ENCODE results near the gene PRPF6.
A peak's percentile ranks its signal among the peaks of the same experiment; 100 is the strongest.
"Not testable (repeated sequence)": the region's sequence is repeated elsewhere in the genome, so short reads cannot be mapped to it uniquely, and the experiment has no call there.

PRPF6 gene

DNA sequence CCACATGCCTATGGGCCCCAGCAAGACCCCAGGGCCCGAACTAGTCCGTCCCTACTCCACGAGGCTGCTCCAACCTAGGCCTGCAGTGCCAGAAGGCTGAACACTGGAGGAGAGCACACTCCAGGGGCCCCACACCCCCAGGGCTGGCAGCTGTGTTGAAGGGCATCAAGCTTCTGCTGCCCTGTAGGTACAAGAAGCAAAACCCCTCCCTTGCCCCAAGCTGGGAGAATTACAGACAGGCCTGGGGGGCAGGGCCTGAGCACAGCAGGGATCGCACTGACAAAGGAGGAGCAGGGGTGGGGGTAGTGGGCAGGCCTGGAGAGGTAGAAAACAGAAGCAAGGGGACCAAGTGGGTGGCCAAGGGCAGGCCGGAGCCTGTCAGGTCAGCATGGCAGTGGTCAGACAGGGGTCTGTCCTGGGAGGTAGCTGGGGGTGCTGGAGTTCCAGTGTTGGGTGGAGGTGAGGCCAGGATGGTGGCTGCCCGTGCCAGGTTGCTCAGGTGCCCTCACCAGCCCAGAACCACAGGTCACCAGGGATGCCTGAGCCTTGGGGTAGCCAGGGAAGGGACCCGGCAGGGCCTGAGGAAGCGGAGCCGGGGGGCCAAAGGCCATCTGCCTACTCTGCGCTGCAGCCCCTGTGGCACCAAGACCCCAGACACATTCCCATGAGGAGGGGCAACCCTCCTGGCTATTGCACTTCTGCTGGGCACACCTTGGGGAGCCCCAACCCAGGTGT, 21.8 kb upstream of the PRPF6 start:
- peak overlapping the region; percentile 89 for H3K27ac ChIP-seq
- no peak for TF ChIP-seq ZFX (IDR thresholded peaks at IDR 0.05; ENCODE audit: borderline replicate concordance)
- TF ChIP-seq, protein P1, sequence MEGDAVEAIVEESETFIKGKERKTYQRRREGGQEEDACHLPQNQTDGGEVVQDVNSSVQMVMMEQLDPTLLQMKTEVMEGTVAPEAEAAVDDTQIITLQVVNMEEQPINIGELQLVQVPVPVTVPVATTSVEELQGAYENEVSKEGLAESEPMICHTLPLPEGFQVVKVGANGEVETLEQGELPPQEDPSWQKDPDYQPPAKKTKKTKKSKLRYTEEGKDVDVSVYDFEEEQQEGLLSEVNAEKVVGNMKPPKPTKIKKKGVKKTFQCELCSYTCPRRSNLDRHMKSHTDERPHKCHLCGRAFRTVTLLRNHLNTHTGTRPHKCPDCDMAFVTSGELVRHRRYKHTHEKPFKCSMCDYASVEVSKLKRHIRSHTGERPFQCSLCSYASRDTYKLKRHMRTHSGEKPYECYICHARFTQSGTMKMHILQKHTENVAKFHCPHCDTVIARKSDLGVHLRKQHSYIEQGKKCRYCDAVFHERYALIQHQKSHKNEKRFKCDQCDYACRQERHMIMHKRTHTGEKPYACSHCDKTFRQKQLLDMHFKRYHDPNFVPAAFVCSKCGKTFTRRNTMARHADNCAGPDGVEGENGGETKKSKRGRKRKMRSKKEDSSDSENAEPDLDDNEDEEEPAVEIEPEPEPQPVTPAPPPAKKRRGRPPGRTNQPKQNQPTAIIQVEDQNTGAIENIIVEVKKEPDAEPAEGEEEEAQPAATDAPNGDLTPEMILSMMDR (IDR thresholded peaks at IDR 0.05): no peak

DNA sequence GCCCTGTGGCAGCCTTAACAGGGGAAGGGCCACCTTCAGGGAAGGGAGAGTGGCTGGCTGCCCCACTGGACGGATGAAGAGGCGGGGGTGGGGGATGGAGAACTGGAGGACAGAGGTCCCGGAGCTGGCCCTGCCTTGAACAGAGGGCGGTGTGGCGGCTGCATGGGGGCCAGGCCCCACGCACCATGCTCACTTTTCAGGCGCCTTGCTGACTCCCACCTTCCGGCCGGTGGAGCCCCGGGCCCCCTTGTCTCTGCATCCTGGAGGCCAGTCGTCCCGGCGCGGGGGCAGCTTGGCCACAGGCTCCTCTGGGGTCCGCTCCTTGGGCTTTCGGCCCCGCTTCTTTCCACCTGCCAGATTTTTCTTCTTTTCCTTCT, 21.2 kb upstream of the PRPF6 start:
- H3K27ac ChIP-seq: peak overlapping the region; percentile 89; the same call in 1 of the 2 replicates
- TF ChIP-seq, protein P1 (IDR thresholded peaks at IDR 0.05): no peak
- TF ChIP-seq ZFX (IDR thresholded peaks at IDR 0.05; ENCODE audit: borderline replicate concordance): no peak

DNA sequence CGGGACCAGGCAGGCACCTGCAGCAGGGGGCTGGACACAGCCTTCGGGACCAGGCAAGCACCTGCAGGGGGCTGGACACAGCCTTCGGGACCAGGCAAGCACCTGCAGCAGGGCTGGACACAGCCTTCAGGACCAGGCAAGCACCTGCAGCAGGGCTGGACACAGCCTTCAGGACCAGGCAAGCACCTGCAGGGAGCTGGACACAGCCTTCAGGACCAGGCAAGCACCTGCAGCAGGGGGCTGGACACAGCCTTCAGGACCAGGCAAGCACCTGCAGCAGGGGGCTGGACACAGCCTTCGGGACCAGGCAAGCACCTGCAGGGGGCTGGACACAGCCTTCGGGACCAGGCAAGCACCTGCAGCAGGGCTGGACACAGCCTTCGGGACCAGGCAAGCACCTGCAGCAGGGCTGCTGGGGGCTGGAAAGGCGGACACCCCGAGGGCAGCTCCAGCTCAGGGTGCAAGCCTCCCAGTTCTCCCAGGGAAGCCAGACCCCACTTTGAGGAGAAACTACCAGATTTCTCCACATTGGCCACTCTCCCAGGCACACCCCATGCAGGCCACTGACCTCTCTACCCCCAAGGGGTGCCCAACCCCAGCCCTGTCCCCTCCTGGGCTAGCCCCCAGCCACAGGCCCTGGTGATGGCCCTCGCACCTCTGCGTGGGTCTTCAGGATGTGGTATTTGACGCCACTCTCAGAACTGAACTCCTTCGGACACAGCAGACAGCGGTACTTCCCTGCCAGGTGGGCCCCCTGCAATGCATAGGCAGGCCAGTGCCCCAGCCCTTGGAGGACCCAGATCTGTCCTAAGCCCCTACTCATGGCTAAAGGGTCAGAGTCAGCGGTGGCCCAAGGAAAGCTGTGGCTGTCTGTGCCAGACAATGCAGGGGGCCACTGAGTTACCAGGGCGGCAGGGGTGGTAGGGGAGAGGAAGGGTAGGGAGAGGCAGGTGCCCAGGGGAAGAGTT, 20.0 kb upstream of the PRPF6 start:
- H3K27ac ChIP-seq: not testable (repeated sequence)

DNA sequence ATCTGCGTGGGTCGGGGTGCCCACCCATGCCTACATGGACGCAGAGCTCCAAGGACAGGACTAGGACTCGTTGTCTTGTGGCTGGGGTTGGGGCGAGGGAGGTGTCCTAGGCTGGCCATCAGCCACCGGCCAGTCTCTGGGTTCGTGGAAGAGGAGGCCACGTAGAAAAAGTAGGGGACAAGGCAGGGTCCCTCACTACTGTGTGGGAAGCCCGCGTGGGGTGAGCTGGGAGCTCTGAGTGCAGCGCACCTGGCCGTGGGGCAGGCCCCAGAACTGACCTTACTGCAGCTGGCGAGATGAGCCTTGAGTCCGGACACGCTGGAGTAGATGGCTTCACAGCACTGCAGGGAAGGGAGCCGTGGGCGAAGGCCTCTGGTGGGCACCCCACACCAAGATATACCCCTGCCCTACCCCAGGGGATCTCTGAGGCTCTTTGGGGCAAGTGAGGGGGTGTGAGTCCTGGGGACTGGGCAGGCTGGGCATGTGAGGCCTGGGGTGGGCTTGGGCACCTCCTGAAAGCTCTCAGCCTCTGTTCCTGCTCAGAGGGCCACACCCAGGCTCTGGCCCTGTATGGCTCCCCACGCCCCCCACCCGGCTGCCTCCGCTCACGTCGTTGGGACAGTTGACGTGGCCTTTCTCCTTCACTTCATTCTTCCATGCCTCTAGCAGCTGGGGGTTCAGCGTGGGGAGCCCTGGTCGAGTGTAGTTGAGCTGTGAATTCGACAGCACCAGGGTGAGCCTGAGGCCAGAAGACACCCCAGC, 19.1 kb upstream of the PRPF6 start:
- TF ChIP-seq, protein P1 (IDR thresholded peaks at IDR 0.05): no peak
- no peak for TF ChIP-seq ZFX (IDR thresholded peaks at IDR 0.05; ENCODE audit: borderline replicate concordance)
- no peak overlapping the region for H3K27ac ChIP-seq

DNA sequence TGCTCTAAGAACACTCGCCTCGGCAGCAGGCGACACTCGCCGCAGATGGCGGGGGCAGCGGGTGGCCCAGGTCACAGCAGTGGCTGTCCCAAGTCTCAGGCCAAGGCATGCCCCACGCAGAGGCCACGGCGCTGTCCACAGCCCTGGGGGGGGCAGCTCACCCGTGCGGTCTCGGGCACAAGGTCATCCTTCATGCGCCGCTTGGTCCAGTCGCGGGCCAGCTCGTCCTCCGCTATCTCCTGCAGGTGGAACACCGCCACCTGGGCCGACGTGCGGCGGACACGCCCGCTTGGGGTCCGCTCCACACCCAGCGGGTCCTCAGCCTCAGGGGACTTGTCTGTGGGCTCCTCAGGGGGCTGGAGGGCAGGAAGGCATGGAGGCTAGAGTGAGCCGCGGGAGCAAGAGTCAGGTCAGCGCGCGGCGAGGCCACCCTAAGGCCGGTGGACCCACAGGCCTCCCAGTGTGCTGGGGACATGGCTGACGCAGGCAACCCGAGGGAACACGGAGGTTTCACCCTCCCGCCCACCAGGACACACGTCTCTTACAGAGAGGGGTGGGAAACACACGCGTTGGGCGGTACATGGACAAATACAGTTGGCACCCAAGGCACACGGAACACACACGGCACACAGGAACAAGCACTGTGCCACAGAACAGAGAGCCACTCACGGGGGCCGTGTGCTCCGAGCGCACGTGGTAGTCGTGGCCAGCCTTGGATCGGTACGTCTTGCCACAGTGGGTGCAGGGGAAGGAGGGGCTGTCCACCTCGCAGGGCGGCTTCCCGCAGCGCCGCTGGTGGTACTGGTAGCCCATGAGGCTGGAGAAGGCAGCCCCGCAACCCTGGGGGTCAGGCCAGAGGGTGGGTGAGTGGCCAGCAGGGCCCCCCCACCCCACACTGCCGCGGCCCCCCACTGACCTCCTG, 18.2 kb upstream of the PRPF6 start:
- H3K27ac ChIP-seq: no peak overlapping the region
- no peak for TF ChIP-seq ZFX (IDR thresholded peaks at IDR 0.05; ENCODE audit: borderline replicate concordance)
- TF ChIP-seq, protein P1 (IDR thresholded peaks at IDR 0.05): no peak

DNA sequence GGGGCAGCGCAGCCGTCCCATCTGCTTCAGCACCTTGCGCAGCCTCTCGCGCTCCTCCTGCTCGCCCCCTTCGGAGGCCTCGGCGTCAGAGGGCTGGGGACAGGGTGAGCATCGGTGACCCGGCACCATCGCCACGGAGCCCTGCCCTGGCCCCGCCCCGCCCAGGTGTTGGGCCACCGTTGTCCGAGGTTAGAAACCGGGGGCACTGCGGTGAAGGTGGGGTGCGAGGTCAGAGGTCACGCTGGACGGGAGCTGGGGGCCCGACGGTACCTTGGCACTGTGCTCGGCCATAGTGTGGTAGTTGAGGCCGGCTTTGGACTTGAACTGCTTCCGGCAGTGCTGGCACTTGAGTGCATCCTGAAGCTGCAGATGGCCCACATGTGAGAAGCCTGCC, 17.6 kb upstream of the PRPF6 start:
- H3K27ac ChIP-seq: no peak overlapping the region
- TF ChIP-seq, protein P1 (IDR thresholded peaks at IDR 0.05): no peak
- TF ChIP-seq ZFX (IDR thresholded peaks at IDR 0.05; ENCODE audit: borderline replicate concordance): no peak

Data from 22Rv1 (cell line).